ENCODE results near the gene FRYL.

Gene FRYL

DNA sequence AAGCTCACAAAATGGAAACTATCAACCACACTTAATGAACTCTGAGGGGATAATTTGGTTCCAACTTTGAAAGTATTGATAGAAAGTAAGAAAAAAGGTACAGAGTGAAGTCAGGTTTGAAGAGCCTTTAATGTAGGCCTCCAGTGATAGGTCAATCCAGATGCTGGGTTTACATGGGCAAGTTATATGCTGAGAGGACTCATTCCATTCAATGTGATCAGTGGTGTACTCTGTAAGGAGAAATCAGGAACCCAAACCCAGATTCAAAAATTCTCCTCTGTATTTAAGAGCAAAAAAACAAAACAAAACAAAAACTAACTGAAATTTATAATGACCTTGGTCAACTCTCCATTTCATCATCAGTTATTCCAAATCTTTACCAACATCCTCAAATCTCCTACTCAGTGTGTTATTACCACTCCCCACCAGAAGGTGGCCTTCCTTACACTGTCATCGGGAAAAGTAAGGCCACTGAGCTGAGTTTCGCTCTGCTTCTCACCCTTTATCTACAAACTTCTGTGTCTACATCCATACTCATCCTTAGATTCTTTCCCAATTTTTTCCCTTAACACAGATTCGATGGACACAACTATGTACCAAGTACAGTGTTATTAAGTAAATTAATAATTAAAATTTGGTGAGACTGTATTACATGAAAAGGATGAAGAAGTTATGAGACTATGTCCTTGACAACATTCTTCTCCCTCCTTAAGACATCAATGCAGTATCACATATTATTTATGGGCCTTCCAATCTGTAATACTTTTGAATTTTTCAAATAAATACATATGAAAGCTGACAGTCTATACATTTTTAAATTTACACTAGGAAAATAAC lies 201.7 kb downstream of the FRYL start:
- peak; percentile 27 to 58 for DNase-seq (ENCODE audit: low read depth in 1 of 2, low spot score in 1 of 2)
- Histone ChIP-seq H3K4me3 (replicated peaks; ENCODE audit: insufficient read depth, low read length) (no peak overlapping the region), H3K27me3 (ENCODE audit: insufficient read depth, poor library complexity, severe bottlenecking) (no peaks in the 10 kb centered on the region), H3K27ac (replicated peaks) (no peak overlapping the region)
- peak; percentile 61 for TF ChIP-seq CTCF (IDR thresholded peaks at IDR 0.05; ENCODE audit: insufficient read depth, low read length)
- TF ChIP-seq, protein P1, sequence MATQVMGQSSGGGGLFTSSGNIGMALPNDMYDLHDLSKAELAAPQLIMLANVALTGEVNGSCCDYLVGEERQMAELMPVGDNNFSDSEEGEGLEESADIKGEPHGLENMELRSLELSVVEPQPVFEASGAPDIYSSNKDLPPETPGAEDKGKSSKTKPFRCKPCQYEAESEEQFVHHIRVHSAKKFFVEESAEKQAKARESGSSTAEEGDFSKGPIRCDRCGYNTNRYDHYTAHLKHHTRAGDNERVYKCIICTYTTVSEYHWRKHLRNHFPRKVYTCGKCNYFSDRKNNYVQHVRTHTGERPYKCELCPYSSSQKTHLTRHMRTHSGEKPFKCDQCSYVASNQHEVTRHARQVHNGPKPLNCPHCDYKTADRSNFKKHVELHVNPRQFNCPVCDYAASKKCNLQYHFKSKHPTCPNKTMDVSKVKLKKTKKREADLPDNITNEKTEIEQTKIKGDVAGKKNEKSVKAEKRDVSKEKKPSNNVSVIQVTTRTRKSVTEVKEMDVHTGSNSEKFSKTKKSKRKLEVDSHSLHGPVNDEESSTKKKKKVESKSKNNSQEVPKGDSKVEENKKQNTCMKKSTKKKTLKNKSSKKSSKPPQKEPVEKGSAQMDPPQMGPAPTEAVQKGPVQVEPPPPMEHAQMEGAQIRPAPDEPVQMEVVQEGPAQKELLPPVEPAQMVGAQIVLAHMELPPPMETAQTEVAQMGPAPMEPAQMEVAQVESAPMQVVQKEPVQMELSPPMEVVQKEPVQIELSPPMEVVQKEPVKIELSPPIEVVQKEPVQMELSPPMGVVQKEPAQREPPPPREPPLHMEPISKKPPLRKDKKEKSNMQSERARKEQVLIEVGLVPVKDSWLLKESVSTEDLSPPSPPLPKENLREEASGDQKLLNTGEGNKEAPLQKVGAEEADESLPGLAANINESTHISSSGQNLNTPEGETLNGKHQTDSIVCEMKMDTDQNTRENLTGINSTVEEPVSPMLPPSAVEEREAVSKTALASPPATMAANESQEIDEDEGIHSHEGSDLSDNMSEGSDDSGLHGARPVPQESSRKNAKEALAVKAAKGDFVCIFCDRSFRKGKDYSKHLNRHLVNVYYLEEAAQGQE (IDR thresholded peaks at IDR 0.05; ENCODE audit: insufficient replicate concordance, low read depth), result no peak

GRCh38 chr4:48575964-48576363 lies 204.1 kb downstream of the FRYL start:
- no peak for DNase-seq (ENCODE audit: low read depth in 1 of 2, low spot score in 1 of 2)
- TF ChIP-seq POLR2AphosphoS5 (IDR thresholded peaks at IDR 0.05; ENCODE audit: low read depth) (no peak), CTCF (IDR thresholded peaks at IDR 0.05; ENCODE audit: insufficient read depth, low read length) (no peak), SPI1 (IDR thresholded peaks at IDR 0.05; ENCODE audit: borderline replicate concordance, low read depth) (no peak), GABPA (IDR thresholded peaks at IDR 0.05; ENCODE audit: low read depth) (no peak)
- TF ChIP-seq, protein P1 (IDR thresholded peaks at IDR 0.05; ENCODE audit: insufficient replicate concordance, low read depth), result no peak

GRCh38 chr4:48571471-48571870 lies 208.6 kb downstream of the FRYL start:
- no peak for TF ChIP-seq SPI1 (IDR thresholded peaks at IDR 0.05; ENCODE audit: borderline replicate concordance, low read depth)
- TF ChIP-seq POLR2AphosphoS5 (IDR thresholded peaks at IDR 0.05; ENCODE audit: low read depth), result no peak
- TF ChIP-seq, protein P1 (IDR thresholded peaks at IDR 0.05; ENCODE audit: insufficient replicate concordance, low read depth), result no peak
- no peak for TF ChIP-seq GABPA (IDR thresholded peaks at IDR 0.05; ENCODE audit: low read depth)
- no peak for TF ChIP-seq CTCF (IDR thresholded peaks at IDR 0.05; ENCODE audit: insufficient read depth, low read length)
- no peaks in the 10 kb centered on the region for H3K27me3 ChIP-seq (ENCODE audit: insufficient read depth, poor library complexity, severe bottlenecking)
- H3K27ac ChIP-seq (replicated peaks), result no peak overlapping the region
- H3K4me3 ChIP-seq (replicated peaks; ENCODE audit: insufficient read depth, low read length), result no peak overlapping the region
- DNase-seq (ENCODE audit: low read depth in 1 of 2, low spot score in 1 of 2), result no peak

More at GRCh38 chr4:48575964-48576363, 204.1 kb downstream of the FRYL start:
- no peak overlapping the region for H3K27ac ChIP-seq (replicated peaks)
- no peak overlapping the region for H3K4me3 ChIP-seq (replicated peaks; ENCODE audit: insufficient read depth, low read length)
- no peaks in the 10 kb centered on the region for H3K27me3 ChIP-seq (ENCODE audit: insufficient read depth, poor library complexity, severe bottlenecking)
